Neural progenitor cell (in vitro differentiated cells): ENCODE data around the gene OGDH.

Source experiments
- CTCF ChIP-seq: fragments of 200-600 bp; sonication (generic); IDR thresholded peaks from 2 replicates; pipeline ENCODE4 v1.5.1; 2017; ENCODE audit warnings: antibody characterized with exemption, mild to moderate bottlenecking
- EZH2 ChIP-seq: fragments of 200-600 bp; sonication (generic); IDR thresholded peaks from 2 replicates; pipeline ENCODE4 v1.6.1; 2017; ENCODE audit warnings: antibody characterized with exemption, mild to moderate bottlenecking, moderate library complexity

DNA sequence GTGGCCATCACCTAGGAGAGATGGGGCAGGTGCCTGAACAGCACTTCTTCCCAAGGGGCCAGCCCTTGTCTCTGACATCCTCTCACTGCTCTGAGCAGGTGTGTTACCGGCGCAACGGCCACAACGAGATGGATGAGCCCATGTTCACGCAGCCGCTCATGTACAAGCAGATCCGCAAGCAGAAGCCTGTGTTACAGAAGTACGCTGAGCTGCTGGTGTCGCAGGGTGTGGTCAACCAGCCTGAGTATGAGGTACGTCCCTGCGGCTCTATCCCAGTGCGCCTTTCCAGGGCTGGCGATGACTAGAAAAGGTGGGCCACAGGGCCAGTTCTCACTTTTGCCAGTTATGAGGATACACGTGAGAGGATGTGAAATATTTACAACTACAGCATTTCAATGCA, 87.9 kb downstream of the OGDH start:
- no peak for TF ChIP-seq CTCF
- no peak for TF ChIP-seq EZH2
